ENCODE results near the gene ACTR3C. TPM values are rescaled to one million over a fixed set of nuclear protein-coding genes. Genes with fewer than 3 reads are reported as not detected.

ACTR3C gene
- total and polyA plus RNA-seq, 10 of the 15 experiments (the other 5 are each of a cell fraction or from before 2014, with no cell fraction given), result 2.0 to 10.2 (median 6.3) TPM

GRCh38 chr7:150322114-150322832, 1.1 kb downstream of the ACTR3C start:
- H3K4me2 ChIP-seq (ENCODE audit: control insufficient read depth, insufficient read depth), result peak overlapping the region; percentile 100
- no peak for DNase-seq (ENCODE audit: low read depth, low spot score)
- intact Hi-C loops (cut with micrococcal nuclease; ENCODE audit: unreplicated experiment), result loop anchor here (2.0 to 5.0 kb wide), 2 partner anchors 35 to 47 kb away; partner anchors contain the start of gene REPIN1
- H3K9me3 ChIP-seq (replicated peaks; ENCODE audit: control insufficient read depth, insufficient read depth, low read length), result no peaks in the 10 kb centered on the region
- no peaks in the 10 kb centered on the region for H4K20me1 ChIP-seq (ENCODE audit: control insufficient read depth, insufficient read depth)
- peak; percentile 68 for ATAC-seq
- peaks cover 36% of the 10 kb centered on the region for H3K79me2 ChIP-seq (ENCODE audit: control insufficient read depth, insufficient read depth, low read length)
- H3K36me3 ChIP-seq (ENCODE audit: control insufficient read depth in 2 of 2, insufficient read depth in 2 of 2, low read length in 1 of 2), result peaks cover 2 to 7% of the 10 kb centered on the region in 2 experiments; a peak in 3 of 4 replicates
- peaks cover 13% of the 10 kb centered on the region; the same call in 1 of the 2 replicates for H3K4me1 ChIP-seq (ENCODE audit: control insufficient read depth, insufficient read depth, low read length)
- H2AFZ ChIP-seq (ENCODE audit: control insufficient read depth, low read depth, low read length), result peak overlapping the region; percentile 92
- peak; percentile 84 for FAIRE-seq
- SMC1A ChIA-PET (ENCODE audit: uncharacterized antibody, unreplicated experiment), result interaction anchor here (1.3 to 3.4 kb wide), 4 partner anchors 9 to 111 kb away, joined by 3 to 9 read pairs (median 6); no protein-coding TSS in a partner anchor
- in situ Hi-C loops (cut with MboI), result no loop called here
- H3K27ac ChIP-seq (ENCODE audit: control insufficient read depth, insufficient read depth), result peak overlapping the region; percentile 99
- H3K9ac ChIP-seq (ENCODE audit: control insufficient read depth, insufficient read depth, low read length), result peak overlapping the region; percentile 99
- POLR2A ChIA-PET, result interaction anchor here (1.1 to 2.6 kb wide), 6 partner anchors 44 to 111 kb away, joined by 3 to 9 read pairs (median 8); no protein-coding TSS in a partner anchor
- RAD21 ChIA-PET (ENCODE audit: unreplicated experiment), result interaction anchor here (1.7 kb wide), 1 partner anchor 84 kb away, joined by 4 read pairs; a partner anchor contains a TSS
- CTCF ChIA-PET, result interaction anchor here (0.6 to 2.2 kb wide), 4 partner anchors 34 to 101 kb away, joined by 3 to 16 read pairs (median 6); a partner anchor contains a TSS
- WGBS (ENCODE audit: insufficient coverage, insufficient replicate concordance, low lambda C conversion rate, missing lambda C conversion rate), result 8% methylated on average over 4 of the region's 4 CpGs
- H3K4me3 ChIP-seq, result peak overlapping the region; percentile 78
- no peaks in the 10 kb centered on the region for H3K27me3 ChIP-seq (replicated peaks in 1 of 2; ENCODE audit: control insufficient read depth in 2 of 2, insufficient read depth in 2 of 2, low read length in 1 of 2)
- no TSS peak for BruUV-seq (replicated peaks)
- no peak for TF ChIP-seq NR2C2 (IDR thresholded peaks at IDR 0.05; ENCODE audit: borderline replicate concordance, control insufficient read depth, insufficient read length, low read depth)
- TF ChIP-seq CHD1 (IDR thresholded peaks at IDR 0.05; ENCODE audit: low read depth, low read length), result no peak
- TF ChIP-seq FOXK2 (IDR thresholded peaks at IDR 0.05), result no peak
- TF ChIP-seq NFIC (IDR thresholded peaks at IDR 0.05; ENCODE audit: low read depth, low read length), result no peak
- no peak for TF ChIP-seq SUZ12 (IDR thresholded peaks at IDR 0.05; ENCODE audit: unreplicated experiment)
- TF ChIP-seq POU2F2 (IDR thresholded peaks at IDR 0.05; ENCODE audit: borderline replicate concordance, low read depth, low read length), result peak; percentile 85; the same call in 1 of the 3 replicates
- 0 out of 2 replicates have a peak, but pooled peaks have one; percentile 7 for TF ChIP-seq STAT3 (IDR thresholded peaks at IDR 0.05; ENCODE audit: low read depth, low read length)
- TF ChIP-seq ZBED1 (IDR thresholded peaks at IDR 0.05; ENCODE audit: borderline replicate concordance), result no peak
- TF ChIP-seq HDGF (IDR thresholded peaks at IDR 0.05), result peak; percentile 71; the same call in 1 of the 2 replicates
- TF ChIP-seq ATF2 (IDR thresholded peaks at IDR 0.05; ENCODE audit: low read length), result no peak
- peak; percentile 89 for TF ChIP-seq YY1 (IDR thresholded peaks at IDR 0.05; ENCODE audit: low read depth, low read length)
- no peak for TF ChIP-seq PKNOX1 (IDR thresholded peaks at IDR 0.05)
- TF ChIP-seq RELA (IDR thresholded peaks at IDR 0.05; ENCODE audit: borderline replicate concordance, partially characterized antibody), result no peak
- TF ChIP-seq SMC3 (IDR thresholded peaks at IDR 0.05; ENCODE audit: borderline replicate concordance, low read length), result no peak
- TF ChIP-seq POLR2AphosphoS5 (IDR thresholded peaks at IDR 0.05; ENCODE audit: low read length), result peak; percentile 5
- no peak for TF ChIP-seq USF2 (IDR thresholded peaks at IDR 0.05; ENCODE audit: borderline replicate concordance, low read depth, low read length)
